ENCODE results near the gene PDXP.

Gene PDXP

GRCh38 chr22:37639771-37640590, 18.5 kb upstream of the PDXP start:
- Histone ChIP-seq H3K36me3 (ENCODE audit: control insufficient read depth in 2 of 2, insufficient read depth in 1 of 2, low read length in 2 of 2) (peaks cover 0 to 40% of the 10 kb centered on the region in 2 experiments; a peak in 1 of 3 replicates), H3K4me3 (ENCODE audit: low read depth, low read length) (peak overlapping the region; percentile 58), H3K27ac (ENCODE audit: extremely low read depth, low read depth, low read length) (peak overlapping the region; percentile 52; the same call in 1 of the 2 replicates), H3K9me3 (ENCODE audit: control insufficient read depth, insufficient read depth, low read depth, low read length) (no peaks in the 10 kb centered on the region), H3K4me1 (ENCODE audit: control insufficient read depth, insufficient read depth, low read length) (peaks cover 8% of the 10 kb centered on the region; the same call in 1 of the 2 replicates)
- ChIA-PET POLR2A (interaction anchor here (0.6 to 11.0 kb wide), 7 partner anchors 9 to 944 kb away, joined by 3 to 80 read pairs (median 3); partner anchors contain the start of genes GCAT, GGA1 and PDXP), CTCF (interaction anchor here (0.7 to 17.0 kb wide), 8 partner anchors 9 to 1126 kb away, joined by 3 to 353 read pairs (median 5); partner anchors contain the start of genes GGA1, LGALS1 and NOL12)
- TF ChIP-seq ZFHX2 (tag by site-specific recombination; conservative IDR thresholded peaks at IDR 0.05) (0 out of 2 replicates have a peak, but pooled peaks have one; percentile 9), HOXD13 (CRISPR knock-in tag; IDR thresholded peaks at IDR 0.05; ENCODE audit: borderline replicate concordance) (no peak), ZNF175 (tag by site-specific recombination; IDR thresholded peaks at IDR 0.05) (no peak), ZNF223 (tag by site-specific recombination; IDR thresholded peaks at IDR 0.05) (no peak), TRIM28 (IDR thresholded peaks at IDR 0.05; ENCODE audit: borderline replicate concordance, low read length) (no peak), SALL2 (tag by site-specific recombination; IDR thresholded peaks at IDR 0.05; ENCODE audit: borderline replicate concordance) (no peak), ZNF701 (tag by site-specific recombination; IDR thresholded peaks at IDR 0.05) (no peak), ZNF280C (tag by site-specific recombination; IDR thresholded peaks at IDR 0.05) (no peak), SP3 (tag by site-specific recombination; IDR thresholded peaks at IDR 0.05) (peak; percentile 20; the same call in 1 of the 2 replicates), ZNF654 (tag by site-specific recombination; IDR thresholded peaks at IDR 0.05; ENCODE audit: low read depth) (no peak), REPIN1 (tag by site-specific recombination; IDR thresholded peaks at IDR 0.05; ENCODE audit: low read depth) (no peak), ZBTB21 (tag by site-specific recombination; IDR thresholded peaks at IDR 0.05) (no peak), ZNF266 (tag by site-specific recombination; IDR thresholded peaks at IDR 0.05; ENCODE audit: low read depth) (no peak), ZNF514 (tag by site-specific recombination; IDR thresholded peaks at IDR 0.05) (no peak), ZNF138 (tag by site-specific recombination; IDR thresholded peaks at IDR 0.05; ENCODE audit: borderline replicate concordance) (no peak), ZNF623 (tag by site-specific recombination; IDR thresholded peaks at IDR 0.05) (no peak), ZNF548 (tag by site-specific recombination; IDR thresholded peaks at IDR 0.05) (no peak), ZNF660 (tag by site-specific recombination; IDR thresholded peaks at IDR 0.05) (no peak), BCL11B (tag by site-specific recombination; IDR thresholded peaks at IDR 0.05; ENCODE audit: low read depth) (0 out of 2 replicates have a peak, but pooled peaks have one; percentile 28), ZNF24 (tag by site-specific recombination; IDR thresholded peaks at IDR 0.05) (no peak), GLI4 (tag by site-specific recombination; IDR thresholded peaks at IDR 0.05) (no peak)
- TF ChIP-seq, protein P1, sequence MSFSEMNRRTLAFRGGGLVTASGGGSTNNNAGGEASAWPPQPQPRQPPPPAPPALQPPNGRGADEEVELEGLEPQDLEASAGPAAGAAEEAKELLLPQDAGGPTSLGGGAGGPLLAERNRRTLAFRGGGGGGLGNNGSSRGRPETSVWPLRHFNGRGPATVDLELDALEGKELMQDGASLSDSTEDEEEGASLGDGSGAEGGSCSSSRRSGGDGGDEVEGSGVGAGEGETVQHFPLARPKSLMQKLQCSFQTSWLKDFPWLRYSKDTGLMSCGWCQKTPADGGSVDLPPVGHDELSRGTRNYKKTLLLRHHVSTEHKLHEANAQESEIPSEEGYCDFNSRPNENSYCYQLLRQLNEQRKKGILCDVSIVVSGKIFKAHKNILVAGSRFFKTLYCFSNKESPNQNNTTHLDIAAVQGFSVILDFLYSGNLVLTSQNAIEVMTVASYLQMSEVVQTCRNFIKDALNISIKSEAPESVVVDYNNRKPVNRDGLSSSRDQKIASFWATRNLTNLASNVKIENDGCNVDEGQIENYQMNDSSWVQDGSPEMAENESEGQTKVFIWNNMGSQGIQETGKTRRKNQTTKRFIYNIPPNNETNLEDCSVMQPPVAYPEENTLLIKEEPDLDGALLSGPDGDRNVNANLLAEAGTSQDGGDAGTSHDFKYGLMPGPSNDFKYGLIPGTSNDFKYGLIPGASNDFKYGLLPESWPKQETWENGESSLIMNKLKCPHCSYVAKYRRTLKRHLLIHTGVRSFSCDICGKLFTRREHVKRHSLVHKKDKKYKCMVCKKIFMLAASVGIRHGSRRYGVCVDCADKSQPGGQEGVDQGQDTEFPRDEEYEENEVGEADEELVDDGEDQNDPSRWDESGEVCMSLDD (tag by site-specific recombination; IDR thresholded peaks at IDR 0.05): peak; percentile 25; the same call in 1 of the 2 replicates
- TF ChIP-seq, protein P2, sequence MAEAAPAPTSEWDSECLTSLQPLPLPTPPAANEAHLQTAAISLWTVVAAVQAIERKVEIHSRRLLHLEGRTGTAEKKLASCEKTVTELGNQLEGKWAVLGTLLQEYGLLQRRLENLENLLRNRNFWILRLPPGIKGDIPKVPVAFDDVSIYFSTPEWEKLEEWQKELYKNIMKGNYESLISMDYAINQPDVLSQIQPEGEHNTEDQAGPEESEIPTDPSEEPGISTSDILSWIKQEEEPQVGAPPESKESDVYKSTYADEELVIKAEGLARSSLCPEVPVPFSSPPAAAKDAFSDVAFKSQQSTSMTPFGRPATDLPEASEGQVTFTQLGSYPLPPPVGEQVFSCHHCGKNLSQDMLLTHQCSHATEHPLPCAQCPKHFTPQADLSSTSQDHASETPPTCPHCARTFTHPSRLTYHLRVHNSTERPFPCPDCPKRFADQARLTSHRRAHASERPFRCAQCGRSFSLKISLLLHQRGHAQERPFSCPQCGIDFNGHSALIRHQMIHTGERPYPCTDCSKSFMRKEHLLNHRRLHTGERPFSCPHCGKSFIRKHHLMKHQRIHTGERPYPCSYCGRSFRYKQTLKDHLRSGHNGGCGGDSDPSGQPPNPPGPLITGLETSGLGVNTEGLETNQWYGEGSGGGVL (tag by site-specific recombination; IDR thresholded peaks at IDR 0.05): peak; percentile 61
- TF ChIP-seq, protein P3, sequence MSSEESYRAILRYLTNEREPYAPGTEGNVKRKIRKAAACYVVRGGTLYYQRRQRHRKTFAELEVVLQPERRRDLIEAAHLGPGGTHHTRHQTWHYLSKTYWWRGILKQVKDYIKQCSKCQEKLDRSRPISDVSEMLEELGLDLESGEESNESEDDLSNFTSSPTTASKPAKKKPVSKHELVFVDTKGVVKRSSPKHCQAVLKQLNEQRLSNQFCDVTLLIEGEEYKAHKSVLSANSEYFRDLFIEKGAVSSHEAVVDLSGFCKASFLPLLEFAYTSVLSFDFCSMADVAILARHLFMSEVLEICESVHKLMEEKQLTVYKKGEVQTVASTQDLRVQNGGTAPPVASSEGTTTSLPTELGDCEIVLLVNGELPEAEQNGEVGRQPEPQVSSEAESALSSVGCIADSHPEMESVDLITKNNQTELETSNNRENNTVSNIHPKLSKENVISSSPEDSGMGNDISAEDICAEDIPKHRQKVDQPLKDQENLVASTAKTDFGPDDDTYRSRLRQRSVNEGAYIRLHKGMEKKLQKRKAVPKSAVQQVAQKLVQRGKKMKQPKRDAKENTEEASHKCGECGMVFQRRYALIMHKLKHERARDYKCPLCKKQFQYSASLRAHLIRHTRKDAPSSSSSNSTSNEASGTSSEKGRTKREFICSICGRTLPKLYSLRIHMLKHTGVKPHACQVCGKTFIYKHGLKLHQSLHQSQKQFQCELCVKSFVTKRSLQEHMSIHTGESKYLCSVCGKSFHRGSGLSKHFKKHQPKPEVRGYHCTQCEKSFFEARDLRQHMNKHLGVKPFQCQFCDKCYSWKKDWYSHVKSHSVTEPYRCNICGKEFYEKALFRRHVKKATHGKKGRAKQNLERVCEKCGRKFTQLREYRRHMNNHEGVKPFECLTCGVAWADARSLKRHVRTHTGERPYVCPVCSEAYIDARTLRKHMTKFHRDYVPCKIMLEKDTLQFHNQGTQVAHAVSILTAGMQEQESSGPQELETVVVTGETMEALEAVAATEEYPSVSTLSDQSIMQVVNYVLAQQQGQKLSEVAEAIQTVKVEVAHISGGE (tag by site-specific recombination; conservative IDR thresholded peaks at IDR 0.05; ENCODE audit: low read depth): no peak
- TF ChIP-seq, protein P4, sequence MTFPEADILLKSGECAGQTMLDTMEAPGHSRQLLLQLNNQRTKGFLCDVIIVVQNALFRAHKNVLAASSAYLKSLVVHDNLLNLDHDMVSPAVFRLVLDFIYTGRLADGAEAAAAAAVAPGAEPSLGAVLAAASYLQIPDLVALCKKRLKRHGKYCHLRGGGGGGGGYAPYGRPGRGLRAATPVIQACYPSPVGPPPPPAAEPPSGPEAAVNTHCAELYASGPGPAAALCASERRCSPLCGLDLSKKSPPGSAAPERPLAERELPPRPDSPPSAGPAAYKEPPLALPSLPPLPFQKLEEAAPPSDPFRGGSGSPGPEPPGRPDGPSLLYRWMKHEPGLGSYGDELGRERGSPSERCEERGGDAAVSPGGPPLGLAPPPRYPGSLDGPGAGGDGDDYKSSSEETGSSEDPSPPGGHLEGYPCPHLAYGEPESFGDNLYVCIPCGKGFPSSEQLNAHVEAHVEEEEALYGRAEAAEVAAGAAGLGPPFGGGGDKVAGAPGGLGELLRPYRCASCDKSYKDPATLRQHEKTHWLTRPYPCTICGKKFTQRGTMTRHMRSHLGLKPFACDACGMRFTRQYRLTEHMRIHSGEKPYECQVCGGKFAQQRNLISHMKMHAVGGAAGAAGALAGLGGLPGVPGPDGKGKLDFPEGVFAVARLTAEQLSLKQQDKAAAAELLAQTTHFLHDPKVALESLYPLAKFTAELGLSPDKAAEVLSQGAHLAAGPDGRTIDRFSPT (tag by site-specific recombination; IDR thresholded peaks at IDR 0.05): no peak

All from HEK293 (cell line).